ENCODE measurements around the gene OBSL1.

The OBSL1 gene

DNA sequence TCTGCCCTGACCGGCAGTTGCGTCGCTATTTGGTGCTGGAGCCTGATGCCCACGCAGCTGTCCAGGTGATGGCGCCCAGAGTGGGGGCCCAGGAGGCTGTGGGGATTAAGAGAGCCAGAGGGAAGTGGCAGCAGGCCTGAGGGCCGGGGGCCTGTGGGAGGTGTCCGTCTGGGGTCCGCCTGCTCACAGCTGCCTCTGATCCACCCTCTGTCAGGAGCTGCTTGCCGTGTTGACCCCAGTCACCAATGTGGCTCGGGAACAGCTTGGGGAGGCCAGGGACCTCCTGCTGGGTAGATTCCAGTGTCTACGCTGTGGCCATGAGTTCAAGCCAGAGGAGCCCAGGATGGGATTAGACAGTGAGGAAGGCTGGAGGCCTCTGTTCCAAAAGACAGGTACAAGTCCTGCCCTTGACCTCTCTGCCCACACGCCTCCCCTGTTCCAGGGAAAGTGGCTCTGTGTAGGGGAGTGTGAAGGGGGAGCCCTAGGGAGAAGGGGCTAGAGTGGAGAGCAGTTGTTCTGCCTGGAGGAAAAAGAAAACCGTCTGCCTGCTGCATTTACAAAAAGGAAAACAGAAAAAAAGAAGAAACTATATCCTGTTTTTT lies 37.9 kb upstream of the OBSL1 start:
- TF ChIP-seq, protein P1, sequence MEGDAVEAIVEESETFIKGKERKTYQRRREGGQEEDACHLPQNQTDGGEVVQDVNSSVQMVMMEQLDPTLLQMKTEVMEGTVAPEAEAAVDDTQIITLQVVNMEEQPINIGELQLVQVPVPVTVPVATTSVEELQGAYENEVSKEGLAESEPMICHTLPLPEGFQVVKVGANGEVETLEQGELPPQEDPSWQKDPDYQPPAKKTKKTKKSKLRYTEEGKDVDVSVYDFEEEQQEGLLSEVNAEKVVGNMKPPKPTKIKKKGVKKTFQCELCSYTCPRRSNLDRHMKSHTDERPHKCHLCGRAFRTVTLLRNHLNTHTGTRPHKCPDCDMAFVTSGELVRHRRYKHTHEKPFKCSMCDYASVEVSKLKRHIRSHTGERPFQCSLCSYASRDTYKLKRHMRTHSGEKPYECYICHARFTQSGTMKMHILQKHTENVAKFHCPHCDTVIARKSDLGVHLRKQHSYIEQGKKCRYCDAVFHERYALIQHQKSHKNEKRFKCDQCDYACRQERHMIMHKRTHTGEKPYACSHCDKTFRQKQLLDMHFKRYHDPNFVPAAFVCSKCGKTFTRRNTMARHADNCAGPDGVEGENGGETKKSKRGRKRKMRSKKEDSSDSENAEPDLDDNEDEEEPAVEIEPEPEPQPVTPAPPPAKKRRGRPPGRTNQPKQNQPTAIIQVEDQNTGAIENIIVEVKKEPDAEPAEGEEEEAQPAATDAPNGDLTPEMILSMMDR (IDR thresholded peaks at IDR 0.05; ENCODE audit: low read depth, low read length, missing control alignments) = no peak
- no peak for DNase-seq (ENCODE audit: low read depth)
- H3K4me3 ChIP-seq (ENCODE audit: low read depth, low read length) = no peak overlapping the region
- in situ Hi-C loops (cut with HindIII; ENCODE audit: low sequenced_read_pairs) = no loop called here

DNA sequence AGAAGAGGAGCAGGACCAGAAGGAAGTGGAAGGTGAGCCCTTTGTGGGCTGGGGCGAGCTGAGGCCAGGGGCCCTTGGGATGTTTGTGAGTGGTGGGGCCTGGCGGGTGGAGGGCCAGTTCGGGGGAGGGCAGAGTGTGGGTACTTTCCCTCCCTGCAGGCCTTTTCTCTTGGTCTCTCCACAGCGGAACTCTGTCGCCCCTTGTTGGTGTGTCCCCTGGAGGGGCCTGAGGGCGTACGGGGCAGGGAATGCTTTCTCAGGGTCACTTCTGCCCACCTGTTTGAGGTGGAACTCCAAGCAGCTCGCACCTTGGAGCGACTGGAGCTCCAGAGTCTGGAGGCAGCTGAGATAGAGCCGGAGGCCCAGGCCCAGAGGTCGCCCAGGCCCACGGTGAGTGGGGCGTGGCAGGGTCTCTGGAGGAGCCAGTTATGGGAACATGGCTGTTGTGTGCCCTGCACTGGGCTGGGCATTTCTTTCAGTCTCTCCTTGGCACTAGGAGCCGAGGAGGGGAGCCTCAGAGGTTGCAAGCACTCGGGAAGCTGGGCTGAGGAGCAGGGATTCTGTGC lies 37.1 kb upstream of the OBSL1 start:
- in situ Hi-C loops (cut with HindIII; ENCODE audit: low sequenced_read_pairs) = no loop called here
- H3K4me3 ChIP-seq (ENCODE audit: low read depth, low read length) = no peak overlapping the region
- TF ChIP-seq, protein P1 (IDR thresholded peaks at IDR 0.05; ENCODE audit: low read depth, low read length, missing control alignments) = no peak
- no peak for DNase-seq (ENCODE audit: low read depth)

DNA sequence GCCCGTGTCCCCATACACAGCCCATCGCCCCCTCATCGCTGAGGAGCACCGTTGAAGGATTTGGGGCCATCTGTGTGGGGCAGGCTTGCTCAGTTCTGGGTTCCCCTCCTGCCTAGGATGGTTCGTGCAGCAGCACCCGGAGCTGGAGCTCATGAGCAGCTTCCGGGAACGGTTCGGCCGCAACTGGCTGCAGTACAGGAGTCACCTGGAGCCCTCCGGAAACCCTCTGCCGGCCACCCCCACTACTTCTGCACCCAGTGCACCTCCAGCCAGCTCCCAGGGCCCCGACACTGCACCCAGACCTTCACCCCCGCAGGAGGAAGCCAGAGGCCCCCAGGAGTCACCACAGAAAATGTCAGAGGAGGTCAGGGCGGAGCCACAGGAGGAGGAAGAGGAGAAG lies 36.6 kb upstream of the OBSL1 start:
- no peak for DNase-seq (ENCODE audit: low read depth)
- in situ Hi-C loops (cut with HindIII; ENCODE audit: low sequenced_read_pairs) = no loop called here
- TF ChIP-seq, protein P1 (IDR thresholded peaks at IDR 0.05; ENCODE audit: low read depth, low read length, missing control alignments) = no peak
- H3K4me3 ChIP-seq (ENCODE audit: low read depth, low read length) = no peak overlapping the region

DNA sequence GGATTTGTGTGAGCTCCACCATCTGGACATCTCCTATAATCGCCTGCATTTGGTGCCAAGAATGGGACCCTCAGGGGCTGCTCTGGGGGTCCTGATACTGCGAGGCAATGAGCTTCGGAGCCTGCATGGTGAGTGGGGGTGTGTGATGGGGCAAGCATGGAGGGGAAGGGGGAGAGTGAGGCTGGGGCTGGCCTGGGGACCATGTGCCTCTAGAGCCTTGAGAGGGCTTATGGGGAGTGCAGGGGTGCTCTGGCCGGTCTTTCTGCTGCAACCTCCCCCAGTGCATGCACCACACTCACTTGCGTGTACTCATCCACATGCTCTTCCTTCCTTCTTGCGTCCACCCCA lies 34.2 kb upstream of the OBSL1 start:
- H3K4me3 ChIP-seq (ENCODE audit: low read depth, low read length) = no peak overlapping the region
- no peak for DNase-seq (ENCODE audit: low read depth)
- TF ChIP-seq, protein P1 (IDR thresholded peaks at IDR 0.05; ENCODE audit: low read depth, low read length, missing control alignments) = no peak
- in situ Hi-C loops (cut with HindIII; ENCODE audit: low sequenced_read_pairs) = no loop called here

DNA sequence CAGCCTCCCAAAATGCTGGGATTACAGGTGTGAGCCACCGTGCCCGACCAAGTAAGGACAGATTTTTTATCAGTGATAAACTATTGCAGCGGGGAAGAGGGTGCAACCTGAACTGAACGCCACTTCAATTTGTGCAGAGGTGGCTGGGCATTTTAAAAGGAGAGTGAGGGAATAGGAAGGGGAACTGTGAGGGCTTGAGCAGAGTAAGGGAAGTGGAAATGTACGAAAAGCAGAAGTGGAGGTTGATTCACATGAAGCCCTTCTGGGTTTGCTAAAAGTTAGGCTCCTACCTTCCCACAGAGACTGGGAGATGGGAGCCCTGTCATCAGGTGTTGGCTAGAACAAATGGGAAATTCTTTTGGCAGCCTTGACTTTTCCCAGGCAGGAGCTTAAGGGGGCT lies 32.4 kb upstream of the OBSL1 start:
- no peak overlapping the region for H3K4me3 ChIP-seq (ENCODE audit: low read depth, low read length)
- in situ Hi-C loops (cut with HindIII; ENCODE audit: low sequenced_read_pairs) = no loop called here
- DNase-seq (ENCODE audit: low read depth) = no peak
- TF ChIP-seq, protein P1 (IDR thresholded peaks at IDR 0.05; ENCODE audit: low read depth, low read length, missing control alignments) = no peak

DNA sequence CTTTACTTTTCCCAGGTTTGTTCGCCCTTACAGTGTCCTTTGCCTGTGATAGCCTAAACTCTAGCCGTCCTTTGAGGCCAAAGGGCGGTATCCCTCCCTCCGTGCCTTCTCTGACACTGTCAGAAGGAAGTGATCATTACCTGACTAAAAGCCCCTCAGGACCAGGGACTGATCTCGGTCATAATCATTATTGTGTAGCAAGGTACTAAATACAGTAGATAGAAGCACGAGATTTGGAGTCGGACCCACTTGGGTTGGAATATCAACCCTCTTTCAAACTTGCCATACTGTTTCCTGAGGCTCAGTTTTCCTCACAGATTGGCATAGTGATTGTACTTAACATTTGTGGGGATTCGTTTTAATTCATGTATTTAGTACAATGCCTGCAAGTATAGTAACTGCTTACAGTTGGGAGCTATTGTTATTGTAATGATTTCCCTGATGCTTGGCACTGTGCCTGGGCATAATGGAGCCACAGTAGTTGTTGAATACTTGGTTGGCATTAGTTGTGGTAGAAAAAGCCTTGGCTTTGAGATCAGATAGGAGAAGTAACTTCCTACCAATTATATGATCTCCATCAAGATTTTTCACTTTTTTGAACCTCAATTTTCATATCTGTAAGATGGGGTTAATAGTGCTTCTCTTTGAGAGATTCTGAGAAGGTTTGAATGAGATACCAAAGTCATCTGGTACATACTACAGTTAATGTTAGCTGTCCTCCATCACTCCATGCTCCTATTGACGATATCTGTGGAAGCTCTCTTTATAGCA lies 27.2 kb upstream of the OBSL1 start:
- peak overlapping the region; percentile 68 for H3K4me3 ChIP-seq (ENCODE audit: low read depth, low read length)
- TF ChIP-seq, protein P1 (IDR thresholded peaks at IDR 0.05; ENCODE audit: low read depth, low read length, missing control alignments) = no peak
- DNase-seq (ENCODE audit: low read depth) = no peak
- in situ Hi-C loops (cut with HindIII; ENCODE audit: low sequenced_read_pairs) = no loop called here
